Activated naive CD8-positive, alpha-beta T cell treated with anti-CD3 and anti-CD28 coated beads for 36 hours (primary cell): Measurements from ENCODE around the gene CDK5R2. TPM values are rescaled to one million over a fixed set of nuclear protein-coding genes. Genes with fewer than 3 reads are reported as not detected.

Experiments
- DNase-seq: peaks from one replicate; pipeline ENCODE4 v3.0.0; 2021
- H3K27ac Mint-ChIP-seq: one replicate; pipeline ENCODE4 v1.8.0; 2022; ENCODE audit warnings: mild to moderate bottlenecking, moderate library complexity, mixed read lengths
- H3K27me3 Mint-ChIP-seq: one replicate; pipeline ENCODE4 v1.8.0; 2022; ENCODE audit warnings: mild to moderate bottlenecking, mixed read lengths
- H3K36me3 Mint-ChIP-seq: one replicate; pipeline ENCODE4 v1.8.0; 2021; ENCODE audit warnings: mild to moderate bottlenecking, mixed read lengths
- H3K4me1 Mint-ChIP-seq: one replicate; pipeline ENCODE4 v1.8.0; 2021; ENCODE audit warnings: mixed read lengths
- H3K4me3 Mint-ChIP-seq: one replicate; pipeline ENCODE4 v1.8.0; 2022; ENCODE audit warnings: mild to moderate bottlenecking, moderate library complexity, mixed read lengths
- H3K9me3 Mint-ChIP-seq: one replicate; pipeline ENCODE4 v1.8.0; 2022; ENCODE audit warnings: mixed read lengths
- total RNA-seq, 2 experiments: library from RNA; stranded (reverse); gene quantifications; one replicate each; pipeline ENCODE4 v1.2.3, GENCODE V29; 2021

Gene CDK5R2
- total RNA-seq, 2 experiments from 2014 or later, result not detected

DNA sequence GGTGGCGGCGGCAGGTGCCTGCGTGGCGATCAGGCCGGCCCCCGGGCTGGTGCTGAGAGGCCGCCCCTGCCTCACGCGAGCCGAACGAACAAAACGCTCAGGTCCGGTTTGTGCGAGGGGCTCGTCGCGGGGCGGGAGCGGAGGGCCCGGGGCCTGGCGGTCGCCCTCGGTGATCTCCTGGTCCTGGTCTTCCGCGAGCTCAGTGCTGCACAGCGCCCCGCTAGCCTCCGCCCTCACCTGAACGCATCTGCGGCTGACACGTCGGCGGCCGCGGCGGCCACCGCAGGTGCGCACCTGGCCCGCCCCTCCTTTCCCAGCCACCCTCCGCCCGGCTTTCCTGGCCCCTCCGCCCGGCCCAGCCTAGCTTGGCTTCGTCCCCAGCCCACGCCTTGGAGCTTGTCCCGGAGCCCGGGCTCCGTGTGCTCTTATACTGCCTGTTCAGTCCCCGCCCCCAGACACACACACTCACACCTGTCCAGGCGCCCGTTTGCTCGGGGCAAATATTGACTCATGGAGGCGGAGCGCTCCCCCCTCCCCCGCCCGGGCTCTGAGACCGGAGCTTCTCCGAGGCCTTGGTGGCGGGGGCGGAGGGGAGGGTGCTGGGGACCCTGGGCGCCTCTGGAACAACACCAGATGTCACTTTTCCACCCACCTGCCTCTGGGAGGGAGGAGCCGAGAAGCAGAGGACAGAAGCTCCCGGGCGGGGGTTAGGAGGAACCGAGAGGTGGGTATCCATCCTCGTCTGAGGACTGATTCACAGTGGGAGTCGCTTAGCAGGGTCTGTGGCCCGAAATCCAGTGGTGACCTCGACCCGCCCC lies 42.3 kb downstream of the CDK5R2 start:
- DNase-seq, result peak; percentile 68
- no peaks in the 10 kb centered on the region for H3K9me3 Mint-ChIP-seq
- H3K4me3 Mint-ChIP-seq, result peak overlapping the region; percentile 59
- peaks cover 91% of the 10 kb centered on the region for H3K27me3 Mint-ChIP-seq
- H3K4me1 Mint-ChIP-seq, result peaks cover 10% of the 10 kb centered on the region
- no peak overlapping the region for H3K27ac Mint-ChIP-seq
- H3K36me3 Mint-ChIP-seq, result no peaks in the 10 kb centered on the region

DNA sequence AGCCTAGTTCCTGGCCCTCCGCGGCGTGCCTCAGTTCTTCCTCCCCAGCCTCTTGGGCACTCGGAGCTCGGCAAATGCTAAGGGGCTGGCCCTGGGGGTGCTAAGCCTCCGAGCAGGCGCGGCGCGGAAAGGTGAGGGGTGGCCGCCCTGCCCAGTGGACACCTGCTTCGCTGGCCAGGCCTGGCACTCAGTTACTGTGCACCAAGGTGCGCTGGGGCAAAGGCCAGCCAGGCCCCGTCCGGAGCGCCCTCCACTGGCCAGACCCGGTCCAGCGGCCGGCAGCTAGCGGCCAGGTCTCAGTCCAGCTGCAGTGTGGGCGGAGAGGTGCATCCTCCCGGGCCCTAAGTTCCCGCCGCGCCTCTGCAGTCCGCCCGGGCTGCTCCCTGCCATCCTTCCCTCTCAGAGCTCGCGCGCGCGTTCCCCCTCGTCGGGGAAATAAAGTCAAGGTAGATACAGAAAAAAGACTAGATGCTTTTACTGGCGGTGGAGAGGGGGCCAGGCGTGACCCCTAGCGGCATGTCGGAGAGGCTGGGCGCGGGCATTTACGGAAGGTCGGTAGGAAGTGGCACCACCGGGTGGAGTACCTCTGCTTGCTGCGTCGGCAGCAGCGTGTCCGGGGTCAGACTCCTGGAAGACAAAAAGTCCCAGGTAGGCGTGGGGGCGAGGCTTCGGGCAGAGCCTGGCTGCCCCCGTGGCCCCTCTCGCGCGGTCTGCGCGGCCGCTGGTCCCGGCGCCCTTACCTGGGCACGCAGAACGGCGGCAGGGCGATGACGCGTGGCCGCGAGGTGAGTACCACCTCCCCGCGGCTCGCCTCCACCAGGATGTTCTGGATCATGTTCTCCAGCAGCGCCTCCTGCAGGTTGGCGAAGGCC lies 43.2 kb downstream of the CDK5R2 start:
- DNase-seq, result peak; percentile 69
- Mint-ChIP-seq H3K9me3 (no peaks in the 10 kb centered on the region), H3K4me1 (peaks cover 10% of the 10 kb centered on the region), H3K4me3 (peak overlapping the region; percentile 70), H3K27me3 (peaks cover 92% of the 10 kb centered on the region), H3K36me3 (no peaks in the 10 kb centered on the region), H3K27ac (no peak overlapping the region)

DNA sequence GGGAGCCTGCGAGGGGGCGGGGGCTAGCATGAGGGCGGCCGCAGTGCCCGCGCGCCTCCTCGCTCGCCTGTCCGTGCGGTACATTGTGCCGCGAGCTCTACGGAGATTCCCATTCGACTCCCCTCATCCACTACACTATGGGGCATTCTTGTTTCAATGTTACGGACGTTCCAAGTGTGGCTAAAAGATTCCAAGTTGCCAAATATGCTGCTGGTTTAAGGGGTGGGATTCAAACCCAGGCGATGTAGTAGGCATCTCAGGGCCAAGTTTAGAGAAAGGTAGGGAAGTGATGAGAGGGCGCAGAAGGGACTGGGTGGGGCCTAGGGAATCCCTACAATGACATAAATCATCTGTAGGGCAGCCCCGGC lies 43.8 kb downstream of the CDK5R2 start:
- peaks cover 86% of the 10 kb centered on the region for H3K27me3 Mint-ChIP-seq
- no peaks in the 10 kb centered on the region for H3K9me3 Mint-ChIP-seq
- H3K27ac Mint-ChIP-seq, result no peak overlapping the region
- H3K36me3 Mint-ChIP-seq, result no peaks in the 10 kb centered on the region
- H3K4me3 Mint-ChIP-seq, result no peak overlapping the region
- no peak for DNase-seq
- H3K4me1 Mint-ChIP-seq, result peaks cover 10% of the 10 kb centered on the region

DNA sequence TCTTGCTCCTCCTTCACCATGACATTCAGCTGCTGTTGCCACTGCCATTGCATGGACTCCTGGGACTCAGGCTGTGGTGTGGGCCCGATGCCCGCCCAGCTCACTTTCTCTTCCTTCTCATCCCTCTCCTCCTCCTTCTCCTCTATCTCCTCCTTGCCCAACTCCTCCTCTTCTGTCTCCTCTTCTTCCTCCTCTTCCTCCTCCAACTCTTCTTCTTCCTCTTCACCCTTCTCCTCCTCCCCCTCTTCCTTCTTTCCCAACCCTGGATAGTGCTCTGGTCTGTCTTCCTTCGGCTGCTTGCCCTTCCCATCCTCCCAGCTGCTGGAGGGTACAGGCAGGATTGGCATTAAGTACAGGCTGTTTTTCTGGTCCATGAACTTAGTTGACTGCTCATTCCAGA lies 44.5 kb downstream of the CDK5R2 start:
- Mint-ChIP-seq H3K9me3 (no peaks in the 10 kb centered on the region), H3K27me3 (peaks cover 84% of the 10 kb centered on the region), H3K27ac (no peak overlapping the region), H3K4me3 (no peak overlapping the region), H3K4me1 (peaks cover 10% of the 10 kb centered on the region), H3K36me3 (no peaks in the 10 kb centered on the region)
- DNase-seq, result no peak

DNA sequence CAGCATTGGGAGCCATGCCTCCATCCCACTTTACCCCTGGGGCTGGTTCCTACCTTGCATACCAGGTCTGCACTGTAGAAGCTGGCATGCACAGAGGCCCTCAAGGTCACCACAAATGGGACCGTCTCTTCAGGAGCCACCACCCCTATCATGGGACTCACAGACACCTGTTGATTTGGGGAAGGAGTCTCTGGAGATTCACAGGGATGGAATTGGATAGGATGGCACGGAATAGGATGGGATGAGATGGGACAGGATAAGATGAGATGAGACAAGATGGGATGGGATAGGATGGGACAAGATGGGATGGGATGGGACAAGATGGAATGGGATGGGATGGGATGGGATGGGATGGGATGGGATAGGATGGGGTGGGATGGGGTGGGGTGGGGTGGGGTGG lies 49.8 kb downstream of the CDK5R2 start:
- H3K27ac Mint-ChIP-seq, result no peak overlapping the region
- no peak overlapping the region for H3K4me3 Mint-ChIP-seq
- peaks cover 48% of the 10 kb centered on the region for H3K27me3 Mint-ChIP-seq
- H3K9me3 Mint-ChIP-seq, result no peaks in the 10 kb centered on the region
- no peaks in the 10 kb centered on the region for H3K36me3 Mint-ChIP-seq
- no peaks in the 10 kb centered on the region for H3K4me1 Mint-ChIP-seq
- DNase-seq, result no peak

DNA sequence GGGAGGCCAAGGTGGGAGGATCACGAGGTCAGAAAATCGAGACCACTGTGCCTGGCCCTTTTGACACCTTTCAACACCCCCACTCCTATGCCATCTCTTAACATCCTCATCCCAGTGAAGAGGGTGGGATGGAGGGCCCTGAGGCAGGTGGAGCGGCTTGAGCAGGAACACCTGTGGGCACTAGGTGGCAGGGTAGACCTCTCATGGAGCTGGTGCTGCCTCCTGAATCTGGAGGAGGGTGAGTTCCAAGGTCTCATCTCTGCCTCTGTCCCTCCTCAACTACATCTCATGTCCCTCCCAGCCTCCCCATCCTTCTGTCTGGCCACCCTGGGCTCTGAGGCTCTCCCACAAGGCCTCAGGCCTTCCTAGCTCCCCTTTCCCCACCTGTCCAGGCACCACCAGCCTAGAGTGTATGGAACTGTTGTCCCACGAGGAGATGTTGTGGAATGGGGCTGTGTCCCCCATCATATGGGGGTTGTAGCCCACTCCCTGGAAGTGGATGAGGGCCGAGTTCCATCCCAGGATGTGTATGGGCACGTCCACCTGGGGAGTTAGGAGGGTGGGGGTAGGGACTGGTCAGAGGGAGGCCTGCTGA lies 50.8 kb downstream of the CDK5R2 start:
- Mint-ChIP-seq H3K27me3 (peaks cover 43% of the 10 kb centered on the region), H3K4me1 (no peaks in the 10 kb centered on the region), H3K27ac (no peak overlapping the region), H3K36me3 (no peaks in the 10 kb centered on the region), H3K4me3 (no peak overlapping the region), H3K9me3 (no peaks in the 10 kb centered on the region)
- DNase-seq, result no peak

DNA sequence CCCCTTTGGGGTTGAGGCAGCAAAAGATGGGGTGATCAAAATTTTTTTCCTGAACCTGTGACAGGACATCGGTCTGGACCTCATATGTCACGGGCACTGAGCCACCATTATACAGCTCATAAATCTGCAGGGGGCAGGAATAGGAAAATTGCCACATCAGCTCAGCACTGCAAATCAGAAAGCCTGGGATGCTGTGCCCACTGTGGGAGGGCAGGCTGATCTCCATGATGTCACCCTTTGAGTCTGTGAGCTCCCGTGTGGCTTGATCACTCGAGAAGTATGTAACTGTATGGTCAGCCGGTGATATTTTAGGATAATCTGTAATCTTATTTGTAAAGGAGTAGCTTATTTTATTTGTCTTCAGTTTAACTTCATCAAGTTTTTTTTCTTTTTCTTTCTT lies 51.4 kb downstream of the CDK5R2 start:
- Mint-ChIP-seq H3K9me3 (no peaks in the 10 kb centered on the region), H3K4me3 (no peak overlapping the region), H3K4me1 (no peaks in the 10 kb centered on the region), H3K27ac (no peak overlapping the region), H3K27me3 (peaks cover 36% of the 10 kb centered on the region), H3K36me3 (no peaks in the 10 kb centered on the region)
- DNase-seq, result no peak

Other genes starting within 250 kb of the CDK5R2 start
- gene TTLL4, start 248.8 kb upstream of the CDK5R2 start, total RNA-seq, result 10 to 100 TPM; 34.2 to 36.7 TPM
- gene CYP27A1, start 177.5 kb upstream of the CDK5R2 start, total RNA-seq, result not detected
- gene PRKAG3, start 127.9 kb upstream of the CDK5R2 start, total RNA-seq, result not detected
- gene WNT6, start 99.9 kb upstream of the CDK5R2 start, total RNA-seq, result under 1 TPM in 1 of 2 experiments, not detected in 1; 0.21 TPM
- 1 to 10 TPM; 6.8 to 7.1 TPM for gene WNT10A, start 78.8 kb upstream of the CDK5R2 start, total RNA-seq
- not detected for gene FEV, start 25.5 kb downstream of the CDK5R2 start, total RNA-seq
- not detected for gene CRYBA2, start 33.8 kb downstream of the CDK5R2 start, total RNA-seq
- not detected for gene CFAP65, start 81.8 kb downstream of the CDK5R2 start, total RNA-seq
- not detected for gene IHH, start 101.3 kb downstream of the CDK5R2 start, total RNA-seq
- 10 to 100 TPM; 19.8 to 21.1 TPM for gene NHEJ1, start 201.1 kb downstream of the CDK5R2 start, total RNA-seq
- 1 to 10 TPM in 1 of 2 experiments, under 1 TPM in 1; 0.92 to 1.1 TPM for gene SLC23A3, start 210.4 kb downstream of the CDK5R2 start, total RNA-seq
- 10 to 100 TPM; 44.1 to 50.2 TPM for gene CNPPD1, start 217.3 kb downstream of the CDK5R2 start, total RNA-seq
- 10 to 100 TPM; 54.2 to 57.7 TPM for gene RETREG2, start 218.6 kb downstream of the CDK5R2 start, total RNA-seq
- gene ZFAND2B, start 247.1 kb downstream of the CDK5R2 start, total RNA-seq, result 10 to 100 TPM; 22.8 to 27.2 TPM